IPS-15b (cell line): ENCODE data around the gene CDC42EP5.
"Not testable (repeated sequence)": the region's sequence is repeated elsewhere in the genome, so short reads cannot be mapped to it uniquely, and the experiment has no call there.

Experiments used
- H3K27me3 ChIP-seq: one replicate; pipeline ENCODE4 v1.6.1; 2013; ENCODE audit warnings: low read length; ENCODE audit not compliant: control insufficient read depth, insufficient read depth
- H3K36me3 ChIP-seq: one replicate; pipeline ENCODE4 v1.6.1; 2013; ENCODE audit warnings: low read length; ENCODE audit not compliant: control insufficient read depth, insufficient read depth
- H3K4me1 ChIP-seq: one replicate; pipeline ENCODE4 v1.6.1; 2013; ENCODE audit warnings: mild to moderate bottlenecking, low read length; ENCODE audit not compliant: control insufficient read depth, insufficient read depth
- H3K4me3 ChIP-seq: one replicate; pipeline ENCODE4 v1.5.1; 2013; ENCODE audit warnings: low read depth, low read length
- H3K9ac ChIP-seq: one replicate; pipeline ENCODE4 v1.6.1; 2013; ENCODE audit warnings: low read depth, mild to moderate bottlenecking, low read length
- H3K9me3 ChIP-seq: one replicate; pipeline ENCODE4 v1.6.1; 2013; ENCODE audit warnings: mild to moderate bottlenecking, low read length; ENCODE audit not compliant: control insufficient read depth, insufficient read depth

CDC42EP5 gene

DNA sequence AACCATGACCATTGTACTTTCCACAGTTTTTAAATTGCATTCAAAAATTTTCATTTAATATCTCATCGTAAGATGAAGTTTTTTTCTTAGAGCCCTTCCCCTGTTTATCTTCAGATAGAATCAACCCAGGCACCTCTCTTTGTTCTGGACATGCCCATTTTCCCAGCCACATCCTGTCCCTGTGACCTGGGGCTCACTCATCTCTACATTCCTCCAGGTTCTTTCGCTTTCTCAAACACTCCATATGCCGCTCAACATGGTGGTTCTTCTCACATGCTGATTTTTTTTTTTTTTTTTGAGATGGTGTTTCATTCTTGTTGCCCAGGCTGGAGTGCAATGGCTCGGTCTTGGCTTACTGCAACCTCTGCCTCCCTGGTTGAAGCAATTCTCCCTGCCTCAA is 32.4 kb upstream of the CDC42EP5 start:
- H3K9me3 ChIP-seq, H3K9ac ChIP-seq, H3K36me3 ChIP-seq, H3K4me1 ChIP-seq, H3K4me3 ChIP-seq, H3K27me3 ChIP-seq: not testable (repeated sequence)

DNA sequence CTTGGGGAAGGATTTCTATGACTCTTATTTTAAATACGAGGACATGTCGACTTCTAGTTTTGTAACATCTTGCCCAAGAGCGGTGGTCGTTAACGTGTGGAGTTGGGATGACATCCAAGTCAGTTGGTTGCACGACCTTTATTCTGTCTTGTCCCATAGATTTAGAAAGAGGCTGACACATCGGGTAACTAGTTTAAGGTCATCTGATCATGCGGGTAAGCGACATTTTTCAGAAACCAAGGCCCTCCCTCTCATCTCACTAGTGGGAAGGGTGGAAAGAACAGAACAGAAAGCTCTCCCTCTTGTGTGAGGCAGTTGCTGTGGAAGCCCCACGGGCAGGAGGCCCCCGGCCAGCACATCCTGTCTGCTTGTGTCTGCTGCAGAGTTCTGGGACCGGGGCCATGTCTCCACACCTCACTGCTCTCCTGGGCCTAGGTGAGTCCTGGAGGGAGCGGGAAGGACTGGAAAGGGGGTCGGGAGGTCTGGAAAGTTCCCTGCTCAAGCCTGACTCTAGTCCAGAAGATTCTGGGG is 29.5 kb upstream of the CDC42EP5 start, which contains the start of gene LAIR2:
Gene LAIR2, plus strand, starts transcription at position 314 of the 531 bp plus-strand sequence. Its CDS starts 88 bp downstream, at position 402.
- Histone ChIP-seq H3K4me1 (no peaks in the 10 kb centered on the region), H3K36me3 (peaks cover 2% of the 10 kb centered on the region), H3K4me3 (no peak within 1 kb of the TSS), H3K27me3 (no peaks in the 10 kb centered on the region), H3K9ac (no peak within 1 kb of the TSS), H3K9me3 (peaks cover 4% of the 10 kb centered on the region)

GRCh38 chr19:54498451-54498772 is 25.3 kb upstream of the CDC42EP5 start:
- H3K4me1 ChIP-seq, H3K9ac ChIP-seq, H3K4me3 ChIP-seq, H3K36me3 ChIP-seq, H3K27me3 ChIP-seq, H3K9me3 ChIP-seq: not testable (repeated sequence)

DNA sequence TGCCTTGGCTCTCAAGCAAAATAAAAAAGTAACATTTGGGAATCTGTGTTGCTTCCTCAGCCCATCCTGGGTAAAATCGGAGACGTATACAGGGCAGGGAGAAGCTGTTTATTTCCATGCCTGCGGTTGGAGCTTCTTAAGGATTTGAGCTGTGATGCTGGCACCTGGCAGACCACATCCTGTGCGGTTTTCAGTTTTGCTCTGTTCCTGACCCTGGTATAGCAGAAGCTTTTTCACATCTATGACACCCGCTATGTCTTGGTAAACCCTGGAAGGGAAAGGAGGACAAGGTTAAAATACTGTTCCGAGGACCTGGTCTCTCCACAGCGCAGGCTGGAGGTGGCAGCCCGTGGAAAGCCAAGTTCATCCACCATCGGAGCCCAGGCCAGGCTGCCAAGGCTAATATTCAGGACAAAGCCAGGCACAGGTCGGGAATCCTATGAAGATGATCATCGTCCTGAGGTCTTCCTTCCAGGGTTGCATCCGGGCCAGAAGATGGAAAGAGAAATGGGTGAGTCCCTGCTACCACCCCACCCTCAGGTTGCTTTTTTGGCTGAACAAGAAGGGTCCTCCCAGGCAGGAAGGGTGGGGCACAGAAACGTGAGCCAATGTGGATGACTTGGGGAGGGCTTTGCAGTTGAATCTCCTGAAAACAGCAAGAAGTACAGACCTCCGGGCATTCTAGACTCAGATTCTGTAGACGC is 24.8 kb upstream of the CDC42EP5 start:
- not testable (repeated sequence) for H3K9ac ChIP-seq, H3K9me3 ChIP-seq, H3K4me3 ChIP-seq, H3K4me1 ChIP-seq, H3K27me3 ChIP-seq, H3K36me3 ChIP-seq

DNA sequence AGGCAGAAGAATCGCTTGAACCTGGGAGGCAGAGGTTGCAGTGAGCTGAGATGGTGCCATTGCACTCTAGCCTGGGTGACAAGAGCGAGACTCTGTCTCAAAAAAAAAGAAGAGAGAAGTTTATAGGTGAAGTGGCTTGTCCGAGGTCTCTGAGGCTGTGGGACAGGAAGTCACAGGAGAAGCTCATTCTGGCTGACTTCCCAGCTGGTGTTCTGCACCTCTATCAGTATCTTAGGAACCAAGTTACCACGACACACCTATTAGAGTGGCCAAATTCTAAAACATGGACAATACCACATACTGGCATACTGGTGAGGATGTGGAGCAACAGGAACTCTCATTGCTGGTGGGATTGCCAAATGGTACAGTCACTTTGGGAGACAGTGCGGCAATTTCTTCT is 22.2 kb upstream of the CDC42EP5 start:
- H3K4me3 ChIP-seq, H3K9me3 ChIP-seq, H3K27me3 ChIP-seq, H3K36me3 ChIP-seq, H3K4me1 ChIP-seq, H3K9ac ChIP-seq: not testable (repeated sequence)

DNA sequence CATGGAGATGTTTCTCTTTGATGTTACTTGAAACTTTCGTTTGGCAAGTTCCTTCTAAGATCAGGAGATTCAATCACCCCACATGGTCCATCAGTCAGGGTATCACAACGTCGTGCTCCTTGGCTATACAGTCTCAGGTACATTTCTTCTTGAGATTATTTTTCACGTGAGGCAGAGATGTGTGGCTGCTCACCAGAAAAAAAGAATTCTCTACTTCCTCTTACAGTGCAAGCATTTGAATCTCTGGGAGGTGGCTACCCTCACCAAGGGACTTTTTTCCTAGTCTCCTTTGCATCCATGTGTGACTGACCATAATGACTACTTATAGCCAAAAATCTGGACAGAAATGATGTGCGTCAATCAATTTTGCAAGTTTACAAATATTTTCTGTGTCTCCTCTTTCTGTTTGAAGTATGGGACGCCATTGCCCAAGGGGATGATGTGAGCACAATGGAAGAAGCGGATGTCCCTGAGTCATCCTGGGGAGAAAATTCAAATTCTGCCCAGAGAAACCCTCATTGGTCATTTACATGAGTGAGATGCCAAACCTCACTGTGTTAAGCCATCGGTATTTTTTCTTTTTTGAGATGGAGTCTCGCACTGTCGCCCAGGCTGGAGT is 21.0 kb upstream of the CDC42EP5 start:
- H3K4me3 ChIP-seq, result no peak overlapping the region
- H3K27me3 ChIP-seq, result no peaks in the 10 kb centered on the region
- H3K9ac ChIP-seq, result no peak overlapping the region

DNA sequence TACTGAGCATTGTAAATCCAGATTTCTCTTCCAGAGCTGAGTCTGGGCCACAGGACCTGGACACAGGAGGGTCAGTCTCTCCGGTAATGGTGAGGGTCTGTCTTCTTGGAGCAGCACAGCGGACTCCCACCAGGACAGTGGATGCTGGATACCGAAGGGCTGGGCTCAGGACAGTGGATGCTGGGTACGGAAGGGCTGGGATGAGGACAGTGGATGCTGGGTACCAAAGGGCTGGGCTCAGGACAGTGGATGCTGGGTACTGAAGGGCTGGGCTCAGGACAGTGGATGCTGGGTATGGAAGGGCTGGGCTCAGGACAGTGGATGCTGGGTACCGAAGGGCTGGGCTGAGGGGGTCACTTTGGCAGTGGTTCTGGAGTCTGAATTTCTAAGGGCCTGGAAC is 20.0 kb upstream of the CDC42EP5 start:
- not testable (repeated sequence) for H3K9me3 ChIP-seq, H3K4me1 ChIP-seq, H3K27me3 ChIP-seq, H3K4me3 ChIP-seq, H3K9ac ChIP-seq, H3K36me3 ChIP-seq

More for the DNA sequence above, 21.0 kb upstream of the CDC42EP5 start:
- Histone ChIP-seq H3K9me3 (peaks cover 2% of the 10 kb centered on the region), H3K4me1 (no peaks in the 10 kb centered on the region), H3K36me3 (no peaks in the 10 kb centered on the region)

- Histone ChIP-seq H3K9ac (no peak overlapping the region), H3K4me3 (no peak overlapping the region), H3K27me3 (no peaks in the 10 kb centered on the region), H3K36me3 (no peaks in the 10 kb centered on the region), H3K9me3 (peaks cover 2% of the 10 kb centered on the region), H3K4me1 (no peaks in the 10 kb centered on the region)
Measured at GRCh38 chr19:54492568-54492967, 19.5 kb upstream of the CDC42EP5 start.

DNA sequence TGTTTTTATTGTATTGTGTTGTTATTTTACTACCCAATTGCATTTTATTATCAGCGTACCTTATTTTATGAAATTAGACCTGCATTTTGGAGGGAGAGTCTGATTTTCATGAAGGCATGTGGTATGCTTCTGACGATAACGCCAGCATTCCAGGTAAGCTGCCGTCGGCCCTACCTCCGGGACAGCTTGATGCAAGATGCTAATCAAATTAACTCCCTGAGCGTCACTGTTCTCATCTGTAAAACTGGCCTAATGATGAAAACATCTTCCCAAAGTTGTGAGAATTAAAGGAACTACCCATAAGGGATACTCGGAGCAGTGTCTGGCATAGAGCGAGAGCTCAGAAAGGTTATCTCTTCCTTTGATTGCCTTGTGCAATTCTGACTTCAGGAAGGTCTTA is 16.7 kb upstream of the CDC42EP5 start:
- no peaks in the 10 kb centered on the region for H3K4me1 ChIP-seq
- no peaks in the 10 kb centered on the region for H3K27me3 ChIP-seq
- no peak overlapping the region for H3K4me3 ChIP-seq
- H3K9me3 ChIP-seq, result peaks cover 2% of the 10 kb centered on the region
- no peaks in the 10 kb centered on the region for H3K36me3 ChIP-seq
- no peak overlapping the region for H3K9ac ChIP-seq

GRCh38 chr19:54489341-54489740 is 16.2 kb upstream of the CDC42EP5 start:
- Histone ChIP-seq H3K27me3 (no peaks in the 10 kb centered on the region), H3K4me1 (no peaks in the 10 kb centered on the region), H3K9me3 (peaks cover 2% of the 10 kb centered on the region)

GRCh38 chr19:54485851-54486250 is 12.8 kb upstream of the CDC42EP5 start:
- no peaks in the 10 kb centered on the region for H3K4me1 ChIP-seq
- H3K9me3 ChIP-seq, result no peaks in the 10 kb centered on the region
- H3K36me3 ChIP-seq, result no peaks in the 10 kb centered on the region
- no peak overlapping the region for H3K9ac ChIP-seq
- no peaks in the 10 kb centered on the region for H3K27me3 ChIP-seq
- H3K4me3 ChIP-seq, result no peak overlapping the region

More at GRCh38 chr19:54489341-54489740, 16.2 kb upstream of the CDC42EP5 start:
- no peak overlapping the region for H3K9ac ChIP-seq
- no peaks in the 10 kb centered on the region for H3K36me3 ChIP-seq
- H3K4me3 ChIP-seq, result no peak overlapping the region

GRCh38 chr19:54484451-54484850 is 11.4 kb upstream of the CDC42EP5 start:
- Histone ChIP-seq H3K4me1 (no peaks in the 10 kb centered on the region), H3K27me3 (no peaks in the 10 kb centered on the region), H3K9me3 (no peaks in the 10 kb centered on the region), H3K9ac (no peak overlapping the region), H3K4me3 (no peak overlapping the region), H3K36me3 (no peaks in the 10 kb centered on the region)
